GM18873 (cell line): ENCODE data around the gene SSTR1.

Experiments
- ATAC-seq: cut with Tn5 transposase; IDR thresholded peaks from one replicate; pipeline ENCODE4 v1.9.1; 2021; ENCODE audit warnings: mild to moderate bottlenecking, moderate library complexity, moderate number of reproducible peaks; ENCODE audit not compliant: unreplicated experiment, low FRiP score

Gene SSTR1

GRCh38 chr14:38225946-38226345, 18.2 kb downstream of the SSTR1 start:
- no peak for ATAC-seq

- ATAC-seq = no peak
Measured at GRCh38 chr14:38226366-38226765, 18.7 kb downstream of the SSTR1 start.

GRCh38 chr14:38233218-38233617, 25.5 kb downstream of the SSTR1 start:
- ATAC-seq = no peak

- ATAC-seq = no peak
Measured at GRCh38 chr14:38238332-38238731, 30.6 kb downstream of the SSTR1 start.

GRCh38 chr14:38238878-38239277, 31.2 kb downstream of the SSTR1 start:
- ATAC-seq = no peak

- ATAC-seq = no peak
Measured at GRCh38 chr14:38243696-38244240, 36.1 kb downstream of the SSTR1 start.

- no peak for ATAC-seq
Measured at GRCh38 chr14:38248321-38249028, 40.8 kb downstream of the SSTR1 start.

GRCh38 chr14:38250331-38250730, 42.6 kb downstream of the SSTR1 start:
- ATAC-seq = no peak

- no peak for ATAC-seq
Measured at GRCh38 chr14:38252066-38252710, 44.5 kb downstream of the SSTR1 start.

- ATAC-seq = no peak
Measured at GRCh38 chr14:38253676-38254075, 46.0 kb downstream of the SSTR1 start.

GRCh38 chr14:38254571-38255407, 47.1 kb downstream of the SSTR1 start:
- ATAC-seq = no peak

- ATAC-seq = no peak
Measured at GRCh38 chr14:38255408-38255672, 47.6 kb downstream of the SSTR1 start.

GRCh38 chr14:38255673-38256532, 48.2 kb downstream of the SSTR1 start, which contains the start of gene CLEC14A:
Gene CLEC14A, minus strand, starts transcription at chr14:38256093. Its CDS starts 71 bp downstream, at chr14:38256022.
- ATAC-seq = no peak

- no peak for ATAC-seq
Measured at GRCh38 chr14:38256533-38256840, 48.8 kb downstream of the SSTR1 start.

- ATAC-seq = no peak
Measured at GRCh38 chr14:38257507-38257906, 49.8 kb downstream of the SSTR1 start.

- ATAC-seq = no peak
Measured at GRCh38 chr14:38261620-38262019, 53.9 kb downstream of the SSTR1 start.
